Measurements from ENCODE around the gene TMEM158. TPM values are rescaled to one million over a fixed set of nuclear protein-coding genes. Genes with fewer than 3 reads are reported as not detected.

TMEM158 gene
- total RNA-seq, 1 donor from 2014 or later = 1.2 TPM

DNA sequence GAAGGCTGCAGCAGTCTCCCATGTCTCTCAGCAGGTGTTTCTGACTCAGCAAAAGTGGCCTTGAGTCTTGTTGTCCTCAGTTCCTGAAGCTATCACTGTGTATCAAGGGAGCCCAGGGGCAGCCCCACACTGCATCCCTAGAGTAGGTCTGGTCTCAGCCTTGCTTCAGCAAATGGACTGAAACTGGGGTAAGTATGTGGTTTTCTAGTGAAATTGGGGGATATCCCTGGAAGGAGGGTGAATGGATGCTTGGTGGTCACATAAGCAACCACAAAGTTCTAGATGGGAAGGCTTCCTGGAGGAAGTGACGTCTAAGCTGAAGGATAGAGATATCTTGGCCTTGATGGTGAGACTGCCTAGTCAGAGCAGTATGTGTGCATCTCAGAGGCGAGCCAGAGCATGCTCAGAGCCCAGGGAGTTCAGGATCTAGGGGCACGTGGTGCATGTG is 38.4 kb downstream of the TMEM158 start:
- Histone ChIP-seq H3K36me3 (no peaks in the 10 kb centered on the region), H3K9me3 (no peaks in the 10 kb centered on the region), H3K4me1 (peaks cover 21% of the 10 kb centered on the region), H3K27me3 (no peaks in the 10 kb centered on the region), H3K4me3 (no peak overlapping the region), H3K27ac (no peak overlapping the region)
- no peak for DNase-seq (ENCODE audit: extremely low spot score in 2 of 2)
- intact Hi-C loops (cut with DNase I) = no loop called here
- no peak for TF ChIP-seq POLR2AphosphoS5 (IDR thresholded peaks at IDR 0.05; ENCODE audit: insufficient read depth in 1 of 2, low read depth in 1 of 2)
- TF ChIP-seq, protein P1, sequence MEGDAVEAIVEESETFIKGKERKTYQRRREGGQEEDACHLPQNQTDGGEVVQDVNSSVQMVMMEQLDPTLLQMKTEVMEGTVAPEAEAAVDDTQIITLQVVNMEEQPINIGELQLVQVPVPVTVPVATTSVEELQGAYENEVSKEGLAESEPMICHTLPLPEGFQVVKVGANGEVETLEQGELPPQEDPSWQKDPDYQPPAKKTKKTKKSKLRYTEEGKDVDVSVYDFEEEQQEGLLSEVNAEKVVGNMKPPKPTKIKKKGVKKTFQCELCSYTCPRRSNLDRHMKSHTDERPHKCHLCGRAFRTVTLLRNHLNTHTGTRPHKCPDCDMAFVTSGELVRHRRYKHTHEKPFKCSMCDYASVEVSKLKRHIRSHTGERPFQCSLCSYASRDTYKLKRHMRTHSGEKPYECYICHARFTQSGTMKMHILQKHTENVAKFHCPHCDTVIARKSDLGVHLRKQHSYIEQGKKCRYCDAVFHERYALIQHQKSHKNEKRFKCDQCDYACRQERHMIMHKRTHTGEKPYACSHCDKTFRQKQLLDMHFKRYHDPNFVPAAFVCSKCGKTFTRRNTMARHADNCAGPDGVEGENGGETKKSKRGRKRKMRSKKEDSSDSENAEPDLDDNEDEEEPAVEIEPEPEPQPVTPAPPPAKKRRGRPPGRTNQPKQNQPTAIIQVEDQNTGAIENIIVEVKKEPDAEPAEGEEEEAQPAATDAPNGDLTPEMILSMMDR (IDR thresholded peaks at IDR 0.05) = no peak
- TF ChIP-seq POLR2A (IDR thresholded peaks at IDR 0.05) = no peak

DNA sequence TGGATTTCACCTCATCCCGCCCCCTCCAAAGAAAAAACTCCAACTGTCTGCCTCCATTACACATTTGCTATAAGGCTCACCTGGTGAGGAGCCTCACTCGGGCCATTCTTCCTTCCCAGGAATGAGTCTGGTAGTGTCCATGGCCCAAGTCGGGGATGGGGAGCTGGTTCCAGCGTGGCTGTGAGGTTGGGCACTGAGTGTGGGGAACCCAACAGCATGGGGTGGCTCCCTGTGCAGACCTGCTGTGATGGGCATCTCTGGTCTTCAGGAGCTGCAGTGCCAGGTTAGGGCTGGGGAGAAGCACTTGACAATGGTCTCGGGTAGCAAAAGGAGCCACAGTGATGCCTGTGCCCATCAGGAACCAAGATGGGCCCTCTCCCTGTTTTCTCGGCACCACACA is 39.2 kb downstream of the TMEM158 start:
- DNase-seq (ENCODE audit: extremely low spot score in 2 of 2) = no peak
- intact Hi-C loops (cut with DNase I) = no loop called here
- TF ChIP-seq, protein P1 (IDR thresholded peaks at IDR 0.05) = no peak
- TF ChIP-seq POLR2AphosphoS5 (IDR thresholded peaks at IDR 0.05; ENCODE audit: insufficient read depth in 1 of 2, low read depth in 1 of 2) = no peak
- TF ChIP-seq POLR2A (IDR thresholded peaks at IDR 0.05) = no peak
- Histone ChIP-seq H3K27me3 (no peaks in the 10 kb centered on the region), H3K4me3 (no peak overlapping the region), H3K27ac (no peak overlapping the region), H3K9me3 (no peaks in the 10 kb centered on the region), H3K4me1 (peaks cover 22% of the 10 kb centered on the region), H3K36me3 (no peaks in the 10 kb centered on the region)

DNA sequence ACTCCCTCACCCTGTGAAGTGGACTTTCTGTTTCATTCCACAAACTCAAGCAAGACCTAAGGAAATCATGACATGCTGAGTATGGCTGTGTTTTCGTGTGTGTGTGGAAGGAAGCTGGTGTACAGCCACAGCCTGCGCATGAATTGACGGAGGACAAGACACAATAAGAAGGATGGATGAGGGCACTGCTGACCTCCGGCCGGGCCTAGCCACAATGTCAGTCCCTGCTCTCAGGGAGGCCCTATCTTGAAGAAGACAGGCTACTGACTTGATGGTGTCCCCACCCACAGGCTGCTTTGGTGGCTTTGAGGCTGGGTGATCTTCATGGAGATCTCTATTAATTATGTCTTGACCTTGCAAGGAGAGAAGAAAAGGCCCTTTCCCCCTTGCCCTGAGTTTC is 40.6 kb downstream of the TMEM158 start:
- H3K27ac ChIP-seq = no peak overlapping the region
- TF ChIP-seq POLR2A (IDR thresholded peaks at IDR 0.05) = no peak
- TF ChIP-seq, protein P1 (IDR thresholded peaks at IDR 0.05) = no peak
- no peak for TF ChIP-seq POLR2AphosphoS5 (IDR thresholded peaks at IDR 0.05; ENCODE audit: insufficient read depth in 1 of 2, low read depth in 1 of 2)
- intact Hi-C loops (cut with DNase I) = no loop called here

DNA sequence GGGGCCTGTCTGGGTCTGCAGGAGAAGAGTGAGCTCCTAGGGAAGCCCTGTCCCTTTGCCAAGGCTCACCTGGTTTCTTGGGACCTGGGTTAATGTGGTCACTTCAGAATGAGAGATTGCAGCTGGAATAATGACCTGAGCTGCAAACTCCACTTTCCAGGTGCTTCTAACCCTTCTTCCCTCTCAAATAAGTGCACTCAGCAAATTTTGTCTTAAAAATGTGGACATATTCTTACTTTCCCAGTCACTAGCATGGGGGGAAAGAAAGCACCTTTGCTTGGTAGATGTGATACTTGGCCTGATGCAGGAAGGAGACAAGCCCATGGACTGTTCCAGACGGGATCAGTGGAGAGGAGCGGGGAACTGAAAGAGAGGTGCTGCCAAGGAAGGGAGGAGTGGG is 41.0 kb downstream of the TMEM158 start:
- TF ChIP-seq POLR2A (IDR thresholded peaks at IDR 0.05) (no peak), POLR2AphosphoS5 (IDR thresholded peaks at IDR 0.05; ENCODE audit: insufficient read depth in 1 of 2, low read depth in 1 of 2) (no peak)
- TF ChIP-seq, protein P1 (IDR thresholded peaks at IDR 0.05) = no peak
- Histone ChIP-seq H3K9me3 (no peaks in the 10 kb centered on the region), H3K27me3 (no peaks in the 10 kb centered on the region), H3K4me1 (peaks cover 22% of the 10 kb centered on the region), H3K27ac (no peak overlapping the region), H3K36me3 (no peaks in the 10 kb centered on the region), H3K4me3 (no peak overlapping the region)
- no peak for DNase-seq (ENCODE audit: extremely low spot score in 2 of 2)
- intact Hi-C loops (cut with DNase I) = no loop called here

More for the DNA sequence above, 40.6 kb downstream of the TMEM158 start:
- DNase-seq (ENCODE audit: extremely low spot score in 2 of 2) = no peak
- Histone ChIP-seq H3K4me3 (no peak overlapping the region), H3K9me3 (no peaks in the 10 kb centered on the region), H3K36me3 (no peaks in the 10 kb centered on the region), H3K27me3 (no peaks in the 10 kb centered on the region), H3K4me1 (peaks cover 22% of the 10 kb centered on the region)

DNA sequence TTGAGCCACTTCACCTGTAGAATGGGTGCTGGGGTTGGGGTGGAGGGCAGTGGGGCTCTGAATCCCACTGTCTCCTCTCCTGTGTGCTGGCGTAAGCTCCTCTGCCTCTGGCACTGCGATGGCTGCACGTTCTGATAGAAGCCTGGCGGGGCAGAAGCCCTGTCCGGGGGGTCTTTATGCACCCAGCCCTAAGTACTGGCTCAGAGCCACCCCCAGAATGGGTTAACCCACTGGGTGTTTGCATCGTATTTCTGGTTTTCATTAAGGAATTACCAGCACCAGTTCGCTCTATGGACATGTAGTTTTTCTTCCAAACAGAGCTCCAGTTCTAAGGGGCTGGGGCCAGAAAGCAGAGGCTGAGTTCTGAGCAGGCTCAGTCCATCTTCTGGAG is 42.2 kb downstream of the TMEM158 start:
- peak overlapping the region; percentile 44 for H3K27ac ChIP-seq
- intact Hi-C loops (cut with DNase I) = no loop called here

More for the DNA sequence above, 42.2 kb downstream of the TMEM158 start:
- H3K27me3 ChIP-seq = no peaks in the 10 kb centered on the region
- no peak overlapping the region for H3K4me3 ChIP-seq
- peaks cover 22% of the 10 kb centered on the region for H3K4me1 ChIP-seq
- TF ChIP-seq, protein P1 (IDR thresholded peaks at IDR 0.05) = no peak
- TF ChIP-seq POLR2AphosphoS5 (IDR thresholded peaks at IDR 0.05; ENCODE audit: insufficient read depth in 1 of 2, low read depth in 1 of 2) (no peak), POLR2A (IDR thresholded peaks at IDR 0.05) (no peak)
- no peaks in the 10 kb centered on the region for H3K36me3 ChIP-seq
- DNase-seq (ENCODE audit: extremely low spot score in 2 of 2) = no peak
- H3K9me3 ChIP-seq = no peaks in the 10 kb centered on the region

Data from vagina (tissue), 2 donors.